Mesenchymal stem cell (in vitro differentiated cells and primary cell): Measurements from ENCODE around the gene PRKG1.

Experiments used
- DNase-seq: peaks from one replicate; pipeline ENCODE4 v3.0.0-alpha.2; 2013
- H2AFZ ChIP-seq: one replicate; pipeline ENCODE4 v1.6.1; 2013; ENCODE audit warnings: low read depth, mild to moderate bottlenecking, control low read depth, inconsistent platforms, low read length, moderate library complexity
- H2AK5ac ChIP-seq: 2 replicates; pipeline ENCODE4 v1.6.1; 2013; ENCODE audit warnings: low read length, moderate library complexity, mild to moderate bottlenecking, inconsistent platforms; ENCODE audit not compliant: severe bottlenecking
- H2BK120ac ChIP-seq: one replicate; pipeline ENCODE4 v1.6.1; 2013; ENCODE audit warnings: low read depth, mild to moderate bottlenecking, inconsistent platforms, low read length, moderate library complexity
- H2BK12ac ChIP-seq, 2 experiments: one replicate each; pipeline ENCODE4 v1.6.1; 2013; ENCODE audit warnings: inconsistent platforms in 2 of 2, low read length in 2 of 2, mild to moderate bottlenecking in 2 of 2, moderate library complexity in 2 of 2, control low read depth in 1 of 2
- H2BK15ac ChIP-seq: one replicate; pipeline ENCODE4 v1.6.1; 2013; ENCODE audit warnings: mild to moderate bottlenecking, low read depth, inconsistent platforms; ENCODE audit not compliant: poor library complexity, severe bottlenecking
- H2BK5ac ChIP-seq: 2 replicates; pipeline ENCODE4 v1.6.1; 2013; ENCODE audit warnings: low read depth, mild to moderate bottlenecking, low read length, control low read depth, inconsistent platforms; ENCODE audit not compliant: poor library complexity, severe bottlenecking
- H3K14ac ChIP-seq, 2 experiments: one replicate each; pipeline ENCODE4 v1.6.1; 2013; ENCODE audit warnings: inconsistent platforms in 2 of 2, low read length in 2 of 2, control low read depth in 1 of 2, mild to moderate bottlenecking in 1 of 2, moderate library complexity in 1 of 2
- H3K18ac ChIP-seq, 2 experiments: one replicate each; pipeline ENCODE4 v1.6.1; 2013; ENCODE audit warnings: inconsistent platforms in 2 of 2, low read length in 2 of 2, control low read depth in 1 of 2, low read depth in 1 of 2, mild to moderate bottlenecking in 1 of 2
- H3K23ac ChIP-seq, 2 experiments: one replicate each; pipeline ENCODE4 v1.6.1; 2013; ENCODE audit warnings: inconsistent platforms in 2 of 2, low read length in 2 of 2, mild to moderate bottlenecking in 2 of 2, moderate library complexity in 2 of 2, control low read depth in 1 of 2
- H3K27ac ChIP-seq: 2 replicates; pipeline ENCODE4 v1.5.1; 2013; ENCODE audit warnings: mild to moderate bottlenecking, moderate library complexity, low read length, control low read depth, inconsistent platforms; ENCODE audit not compliant: poor library complexity, severe bottlenecking
- H3K27me3 ChIP-seq, 2 experiments: 2 replicates each; pipeline versions ENCODE4 v1.6.1 to v1.7.0; 2013; ENCODE audit warnings: low read length in 2 of 2, mild to moderate bottlenecking in 2 of 2, moderate library complexity in 2 of 2, control low read depth in 1 of 2, inconsistent platforms in 1 of 2; ENCODE audit not compliant: control insufficient read depth in 1 of 2, insufficient read depth in 1 of 2
- H3K36me3 ChIP-seq, 2 experiments: 2 replicates each; pipeline versions ENCODE4 v1.6.1 to v1.7.0; 2013; ENCODE audit warnings: low read length in 2 of 2, control low read depth in 1 of 2, inconsistent platforms in 1 of 2, low read depth in 1 of 2, mild to moderate bottlenecking in 1 of 2; ENCODE audit not compliant: insufficient read depth in 2 of 2, control insufficient read depth in 1 of 2
- H3K4ac ChIP-seq, 2 experiments: one replicate each; pipeline ENCODE4 v1.6.1; 2013; ENCODE audit warnings: inconsistent platforms in 2 of 2, low read length in 2 of 2, mild to moderate bottlenecking in 2 of 2, moderate library complexity in 2 of 2, control low read depth in 1 of 2, low read depth in 1 of 2
- H3K4me1 ChIP-seq: 2 replicates; pipeline ENCODE4 v1.6.1; 2013; ENCODE audit warnings: low read depth, low read length, control low read depth; ENCODE audit not compliant: control insufficient read depth, insufficient read depth
- H3K4me2 ChIP-seq: 2 replicates; pipeline ENCODE4 v1.6.1; 2013; ENCODE audit warnings: low read length, mild to moderate bottlenecking, inconsistent platforms; ENCODE audit not compliant: poor library complexity, severe bottlenecking
- H3K4me3 ChIP-seq, 2 experiments: 2 replicates each; pipeline versions ENCODE4 v1.5.1 to v1.7.0; 2013; ENCODE audit warnings: low read length in 2 of 2, mild to moderate bottlenecking in 2 of 2, control low read depth in 1 of 2, low read depth in 1 of 2; ENCODE audit not compliant: insufficient read depth in 1 of 2
- H3K79me1 ChIP-seq: replicated peaks from 2 replicates; pipeline ENCODE4 v1.6.1; 2013; ENCODE audit warnings: mild to moderate bottlenecking, control low read depth, low read length, inconsistent platforms; ENCODE audit not compliant: poor library complexity, severe bottlenecking
- H3K9ac ChIP-seq: 2 replicates; pipeline ENCODE4 v1.7.0; 2013; ENCODE audit warnings: mild to moderate bottlenecking, low read length, moderate library complexity
- H3K9me3 ChIP-seq: 2 replicates; pipeline ENCODE4 v1.7.0; 2013; ENCODE audit warnings: mild to moderate bottlenecking, low read length; ENCODE audit not compliant: control insufficient read depth
- H4K8ac ChIP-seq: one replicate; pipeline ENCODE4 v1.6.1; 2013; ENCODE audit warnings: inconsistent platforms, mild to moderate bottlenecking, low read length, moderate library complexity
- H4K91ac ChIP-seq: one replicate; pipeline ENCODE4 v1.6.1; 2013; ENCODE audit warnings: mild to moderate bottlenecking, low read length, inconsistent platforms
- WGBS: methylation state at CpG from one replicate; pipeline ENCODE4 v1.1.7; 2013; ENCODE audit warnings: mixed read lengths; 5-methylcytosine and 5-hydroxymethylcytosine counted together

The PRKG1 gene

DNA sequence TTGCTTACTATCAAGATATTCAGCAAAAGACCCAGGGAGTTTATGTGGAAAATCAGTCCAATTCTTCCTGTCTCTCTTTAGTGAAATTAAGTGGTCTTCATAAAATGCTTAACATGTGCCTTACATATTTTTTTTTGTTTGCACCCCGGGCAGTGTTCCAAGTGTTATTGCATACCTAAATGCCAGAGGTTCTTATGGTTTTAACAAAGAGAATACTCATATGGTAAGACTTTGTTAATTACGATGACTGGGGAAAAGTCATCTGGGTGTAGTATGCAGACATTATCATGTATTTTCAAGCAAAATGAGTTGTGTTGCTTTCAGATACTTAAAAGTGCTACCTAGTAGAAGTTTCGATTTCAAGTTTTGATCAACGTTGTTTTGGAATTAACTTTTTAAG lies 82.6 kb downstream of the PRKG1 start:
- 96% methylated on average over 4 of the region's 4 CpGs for WGBS

DNA sequence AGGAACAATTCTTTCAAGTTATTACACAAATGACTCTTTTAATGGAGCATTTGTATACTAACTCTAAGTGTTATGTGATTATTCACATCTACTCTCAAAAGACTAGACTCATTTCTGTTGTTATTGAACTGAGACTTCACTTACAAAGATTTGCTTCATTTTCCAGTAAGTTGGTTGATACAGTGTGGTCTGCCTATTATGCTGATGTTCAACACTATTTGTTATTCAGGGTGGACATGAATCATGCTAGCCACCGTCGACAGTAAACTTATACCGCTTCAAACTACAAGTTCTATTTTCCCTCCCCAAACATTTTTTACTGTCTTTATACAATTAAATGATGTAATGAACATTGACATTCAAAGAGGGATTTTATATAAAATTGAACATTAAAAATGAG lies 84.5 kb downstream of the PRKG1 start:
- no peaks in the 10 kb centered on the region for H3K79me1 ChIP-seq
- H2BK12ac ChIP-seq: no peak overlapping the region
- no peaks in the 10 kb centered on the region for H3K4me1 ChIP-seq
- H4K8ac ChIP-seq: no peak overlapping the region
- H3K36me3 ChIP-seq: peaks cover 0 to 13% of the 10 kb centered on the region in 2 experiments
- H3K27ac ChIP-seq: no peak overlapping the region
- H3K9ac ChIP-seq: no peak overlapping the region
- no peak overlapping the region for H3K4ac ChIP-seq
- no peaks in the 10 kb centered on the region for H3K27me3 ChIP-seq
- H2AFZ ChIP-seq: no peak overlapping the region
- H3K18ac ChIP-seq: no peak overlapping the region
- H2BK5ac ChIP-seq: no peak overlapping the region
- no peak for DNase-seq
- no peaks in the 10 kb centered on the region for H3K9me3 ChIP-seq
- no peak overlapping the region for H3K14ac ChIP-seq
- no peak overlapping the region for H2BK120ac ChIP-seq
- H4K91ac ChIP-seq: no peak overlapping the region
- no peak overlapping the region for H3K4me3 ChIP-seq
- no peak overlapping the region for H3K4me2 ChIP-seq
- WGBS: no CpG with 5 or more reads among the region's 3 CpGs
- no peak overlapping the region for H2AK5ac ChIP-seq
- no peak overlapping the region for H3K23ac ChIP-seq
- no peak overlapping the region for H2BK15ac ChIP-seq

More for the DNA sequence above, 82.6 kb downstream of the PRKG1 start:
- Histone ChIP-seq H2AFZ (no peak overlapping the region), H3K4me2 (no peak overlapping the region), H3K36me3 (peaks cover 0 to 23% of the 10 kb centered on the region in 2 experiments), H3K9ac (no peak overlapping the region), H3K18ac (no peak overlapping the region), H3K4me3 (no peak overlapping the region), H3K27ac (no peak overlapping the region), H3K27me3 (no peaks in the 10 kb centered on the region), H2BK15ac (no peak overlapping the region), H3K9me3 (no peaks in the 10 kb centered on the region), H3K4ac (no peak overlapping the region), H3K4me1 (no peaks in the 10 kb centered on the region), H3K23ac (no peak overlapping the region), H2BK5ac (no peak overlapping the region), H2BK12ac (no peak overlapping the region), H3K14ac (no peak overlapping the region), H4K91ac (no peak overlapping the region), H4K8ac (no peak overlapping the region), H2BK120ac (no peak overlapping the region), H2AK5ac (no peak overlapping the region), H3K79me1 (no peaks in the 10 kb centered on the region)
- no peak for DNase-seq

DNA sequence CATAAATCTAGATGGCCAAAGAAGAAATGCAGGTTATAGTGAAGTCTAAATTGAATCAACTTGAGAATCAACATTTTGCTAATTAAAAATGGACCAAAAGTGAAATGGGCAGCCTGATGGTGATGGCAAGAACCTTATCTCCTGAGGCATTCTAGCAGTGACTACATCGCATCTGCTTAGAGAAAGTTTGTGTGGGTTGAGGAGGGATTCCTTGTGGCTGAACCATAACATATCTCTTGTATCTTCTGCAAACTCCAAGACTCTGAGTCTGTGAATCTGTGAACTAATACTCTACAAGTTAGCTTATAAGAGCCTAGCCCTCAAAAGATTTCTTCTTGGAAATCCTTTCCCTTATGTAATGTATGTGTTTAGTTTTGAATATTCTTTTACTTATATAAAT lies 85.6 kb downstream of the PRKG1 start:
- no peak overlapping the region for H2BK12ac ChIP-seq

DNA sequence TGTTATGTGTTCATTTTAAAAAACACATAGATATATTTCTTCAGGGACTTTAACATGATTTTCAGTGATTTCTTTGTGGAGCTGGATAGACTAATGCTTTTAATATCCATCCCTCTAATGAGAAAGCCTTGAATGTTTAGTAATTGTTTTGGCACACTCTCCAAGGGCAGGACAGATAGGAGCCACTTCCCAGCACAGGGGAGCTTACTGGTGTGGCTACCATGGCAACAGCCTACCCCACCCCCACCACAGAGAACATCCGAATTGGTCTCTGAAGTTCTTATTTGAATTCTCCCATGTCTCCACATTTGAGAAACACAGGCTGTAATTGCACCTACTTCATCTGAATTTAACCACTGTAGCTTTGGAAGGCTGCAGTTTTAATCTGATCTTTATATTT lies 87.7 kb downstream of the PRKG1 start:
- H4K91ac ChIP-seq: no peak overlapping the region

More for the DNA sequence above, 85.6 kb downstream of the PRKG1 start:
- Histone ChIP-seq H3K36me3 (peaks cover 0 to 9% of the 10 kb centered on the region in 2 experiments), H3K4me2 (no peak overlapping the region), H4K91ac (no peak overlapping the region), H3K9me3 (no peaks in the 10 kb centered on the region), H2BK15ac (no peak overlapping the region), H3K79me1 (no peaks in the 10 kb centered on the region), H3K4ac (no peak overlapping the region), H3K23ac (no peak overlapping the region), H2BK5ac (no peak overlapping the region), H3K14ac (no peak overlapping the region), H2AFZ (no peak overlapping the region), H2BK120ac (no peak overlapping the region), H3K9ac (no peak overlapping the region), H3K27me3 (no peaks in the 10 kb centered on the region), H3K27ac (no peak overlapping the region), H3K4me1 (no peaks in the 10 kb centered on the region), H2AK5ac (no peak overlapping the region), H3K4me3 (no peak overlapping the region), H3K18ac (no peak overlapping the region), H4K8ac (no peak overlapping the region)
- WGBS: no CpG with 5 or more reads among the region's 1 CpG
- no peak for DNase-seq

More for the DNA sequence above, 87.7 kb downstream of the PRKG1 start:
- Histone ChIP-seq H3K36me3 (no peaks in the 10 kb centered on the region), H2BK12ac (no peak overlapping the region), H2AFZ (no peak overlapping the region), H4K8ac (no peak overlapping the region), H3K4me1 (no peaks in the 10 kb centered on the region), H2BK120ac (no peak overlapping the region), H3K27me3 (no peaks in the 10 kb centered on the region), H3K27ac (no peak overlapping the region), H3K18ac (no peak overlapping the region), H3K4me3 (no peak overlapping the region), H3K9ac (no peak overlapping the region), H3K79me1 (no peaks in the 10 kb centered on the region), H2AK5ac (no peak overlapping the region), H2BK5ac (no peak overlapping the region), H3K4ac (no peak overlapping the region), H3K23ac (no peak overlapping the region), H2BK15ac (no peak overlapping the region), H3K9me3 (no peaks in the 10 kb centered on the region), H3K4me2 (no peak overlapping the region), H3K14ac (no peak overlapping the region)
- WGBS: 60% methylated on average over 1 of the region's 1 CpG
- DNase-seq: peak; percentile 27
